Thymus (tissue), 11 donors: ENCODE results near the gene TNC. TPM values are rescaled to one million over a fixed set of nuclear protein-coding genes. Genes with fewer than 3 reads are reported as not detected.

Source experiments
- DNase-seq, 9 donors: peaks; one replicate each; pipeline ENCODE4 v3.0.0-alpha.2; 2013; ENCODE audit warnings: low spot score in 9 of 9, low read depth in 6 of 9, missing footprints in 1 of 9
- H3K27ac ChIP-seq, 2 donors: one replicate each; pipeline ENCODE4 v1.5.1; 2013; ENCODE audit warnings: control low read depth in 1 of 2, low read depth in 1 of 2, low read length in 1 of 2, mild to moderate bottlenecking in 1 of 2, moderate library complexity in 1 of 2
- H3K27me3 ChIP-seq, 2 donors: one replicate each; pipeline ENCODE4 v1.5.1; 2013; ENCODE audit warnings: low read length in 1 of 2; ENCODE audit not compliant: control insufficient read depth in 2 of 2, insufficient read depth in 1 of 2
- H3K36me3 ChIP-seq, 2 donors: one replicate each; pipeline ENCODE4 v1.5.1; 2013; ENCODE audit warnings: low read length in 1 of 2, mild to moderate bottlenecking in 1 of 2, moderate library complexity in 1 of 2; ENCODE audit not compliant: control insufficient read depth in 2 of 2, insufficient read depth in 2 of 2
- H3K4me1 ChIP-seq, 2 donors: one replicate each; pipeline ENCODE4 v1.5.1; 2013; ENCODE audit warnings: low read length in 2 of 2; ENCODE audit not compliant: control insufficient read depth in 2 of 2, insufficient read depth in 2 of 2
- H3K4me3 ChIP-seq, 2 donors: one replicate each; pipeline ENCODE4 v1.5.1; 2013; ENCODE audit warnings: low read length in 2 of 2, control low read depth in 1 of 2, mild to moderate bottlenecking in 1 of 2
- H3K9me3 ChIP-seq, 2 donors: one replicate each; pipeline ENCODE4 v1.5.1; 2013; ENCODE audit warnings: low read length in 1 of 2, mild to moderate bottlenecking in 1 of 2; ENCODE audit not compliant: control insufficient read depth in 2 of 2, insufficient read depth in 1 of 2
- WGBS: extraction: QIAGEN DNeasy Blood & Tissue Kit; methylation state at CpG from one replicate; pipeline ENCODE4 v1.1.7; 2013; 5-methylcytosine and 5-hydroxymethylcytosine counted together
- polyA plus RNA-seq: library from polyadenylated mRNA; stranded (reverse); fragments of 200-250 nt; gene quantifications from one replicate; pipeline ENCODE4 v1.2.3, GENCODE V29; 2013
- total RNA-seq: library from RNA; stranded (reverse); fragments of 120-200 nt; gene quantifications from one replicate; pipeline ENCODE4 v1.2.4, GENCODE V29; 2013
- donor health status: healthy.

Gene TNC
- total and polyA plus RNA-seq, 2 donors = 11.0 to 31.5 TPM

GRCh38 chr9:115098226-115098965 is 19.6 kb downstream of the TNC start:
- DNase-seq = no peak
- H3K9me3 ChIP-seq = no peaks in the 10 kb centered on the region
- no peak overlapping the region for H3K27ac ChIP-seq
- H3K4me1 ChIP-seq = no peaks in the 10 kb centered on the region
- no peak overlapping the region for H3K4me3 ChIP-seq
- 75% methylated on average over 5 of the region's 5 CpGs for WGBS
- no peaks in the 10 kb centered on the region for H3K36me3 ChIP-seq
- no peaks in the 10 kb centered on the region for H3K27me3 ChIP-seq

GRCh38 chr9:115093520-115093919 is 24.4 kb downstream of the TNC start:
- no peaks in the 10 kb centered on the region for H3K27me3 ChIP-seq
- no peak overlapping the region for H3K27ac ChIP-seq
- 95% methylated on average over 2 of the region's 2 CpGs for WGBS
- no peaks in the 10 kb centered on the region for H3K9me3 ChIP-seq
- DNase-seq = no peak
- H3K36me3 ChIP-seq = no peaks in the 10 kb centered on the region
- no peaks in the 10 kb centered on the region for H3K4me1 ChIP-seq
- no peak overlapping the region for H3K4me3 ChIP-seq

GRCh38 chr9:115090486-115090885 is 27.5 kb downstream of the TNC start:
- DNase-seq = no peak

GRCh38 chr9:115088860-115089259 is 29.1 kb downstream of the TNC start:
- Histone ChIP-seq H3K27ac (no peak overlapping the region), H3K27me3 (no peaks in the 10 kb centered on the region), H3K9me3 (no peaks in the 10 kb centered on the region), H3K4me1 (no peaks in the 10 kb centered on the region), H3K36me3 (no peaks in the 10 kb centered on the region), H3K4me3 (no peak overlapping the region)
- WGBS = 96% methylated on average over 1 of the region's 1 CpG
- DNase-seq = no peak

More at GRCh38 chr9:115090486-115090885, 27.5 kb downstream of the TNC start:
- Histone ChIP-seq H3K36me3 (no peaks in the 10 kb centered on the region), H3K27ac (no peak overlapping the region), H3K9me3 (no peaks in the 10 kb centered on the region), H3K4me3 (no peak overlapping the region), H3K27me3 (no peaks in the 10 kb centered on the region), H3K4me1 (no peaks in the 10 kb centered on the region)
- 97% methylated on average over 9 of the region's 9 CpGs for WGBS

DNA sequence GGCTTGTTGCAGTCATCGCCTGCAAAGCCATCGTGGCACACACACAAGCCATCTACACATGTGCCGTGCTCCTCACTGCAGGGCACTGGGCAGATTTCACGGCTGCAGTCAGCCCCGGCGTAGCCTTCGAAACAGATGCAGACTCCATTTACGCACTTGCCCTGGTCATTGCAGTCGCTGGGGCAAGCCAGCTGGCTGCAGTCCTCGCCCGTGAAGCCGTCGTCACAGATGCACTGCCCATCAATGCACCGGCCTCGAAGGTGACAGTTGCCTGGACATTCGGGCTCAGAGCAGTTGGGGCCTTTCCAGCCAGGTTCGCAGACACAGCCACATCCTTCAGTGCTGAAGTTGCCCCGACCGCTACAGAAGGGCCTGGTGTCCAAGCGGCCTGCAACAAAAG is 31.1 kb downstream of the TNC start:
- 98% methylated on average over 20 of the region's 20 CpGs for WGBS
- no peak for DNase-seq
- H3K27me3 ChIP-seq = no peaks in the 10 kb centered on the region
- H3K9me3 ChIP-seq = no peaks in the 10 kb centered on the region
- no peak overlapping the region for H3K27ac ChIP-seq
- H3K36me3 ChIP-seq = no peaks in the 10 kb centered on the region
- no peaks in the 10 kb centered on the region for H3K4me1 ChIP-seq
- H3K4me3 ChIP-seq = no peak overlapping the region

DNA sequence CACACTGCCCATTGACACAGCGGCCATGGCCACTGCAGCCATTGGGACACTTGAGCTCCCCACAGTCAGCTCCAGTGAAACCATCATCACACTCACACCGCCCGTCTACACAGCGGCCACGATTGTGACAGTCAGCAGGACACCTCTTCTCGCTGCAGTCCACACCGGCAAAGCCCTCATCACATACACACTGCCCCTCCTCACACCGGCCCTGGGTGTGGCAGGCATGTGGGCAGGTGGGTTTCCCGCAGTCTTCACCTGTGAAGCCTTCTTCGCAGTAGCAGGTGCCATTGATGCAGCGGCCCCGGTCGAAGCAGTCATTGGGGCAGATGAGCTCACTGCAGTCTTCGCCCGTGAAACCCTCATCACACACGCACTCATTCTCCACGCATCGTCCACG is 31.5 kb downstream of the TNC start:
- H3K27ac ChIP-seq = no peak overlapping the region
- no peak for DNase-seq
- WGBS = 97% methylated on average over 19 of the region's 19 CpGs
- no peaks in the 10 kb centered on the region for H3K36me3 ChIP-seq
- no peaks in the 10 kb centered on the region for H3K27me3 ChIP-seq
- H3K9me3 ChIP-seq = no peaks in the 10 kb centered on the region
- H3K4me1 ChIP-seq = no peaks in the 10 kb centered on the region
- H3K4me3 ChIP-seq = no peak overlapping the region

- H3K4me3 ChIP-seq = no peak overlapping the region
- 97% methylated on average over 22 of the region's 22 CpGs for WGBS
- no peaks in the 10 kb centered on the region for H3K9me3 ChIP-seq
- no peak overlapping the region for H3K27ac ChIP-seq
- H3K4me1 ChIP-seq = no peaks in the 10 kb centered on the region
- no peaks in the 10 kb centered on the region for H3K36me3 ChIP-seq
- H3K27me3 ChIP-seq = no peaks in the 10 kb centered on the region
- no peak for DNase-seq
These were observed 32.1 kb downstream of the TNC start for GRCh38 chr9:115085773-115086377.

- DNase-seq = no peak
- Histone ChIP-seq H3K27ac (no peak overlapping the region), H3K36me3 (no peaks in the 10 kb centered on the region), H3K9me3 (no peaks in the 10 kb centered on the region), H3K27me3 (no peaks in the 10 kb centered on the region), H3K4me1 (no peaks in the 10 kb centered on the region), H3K4me3 (no peak overlapping the region)
- 96% methylated on average over 3 of the region's 3 CpGs for WGBS
These were observed 33.2 kb downstream of the TNC start for GRCh38 chr9:115084709-115085108.

DNA sequence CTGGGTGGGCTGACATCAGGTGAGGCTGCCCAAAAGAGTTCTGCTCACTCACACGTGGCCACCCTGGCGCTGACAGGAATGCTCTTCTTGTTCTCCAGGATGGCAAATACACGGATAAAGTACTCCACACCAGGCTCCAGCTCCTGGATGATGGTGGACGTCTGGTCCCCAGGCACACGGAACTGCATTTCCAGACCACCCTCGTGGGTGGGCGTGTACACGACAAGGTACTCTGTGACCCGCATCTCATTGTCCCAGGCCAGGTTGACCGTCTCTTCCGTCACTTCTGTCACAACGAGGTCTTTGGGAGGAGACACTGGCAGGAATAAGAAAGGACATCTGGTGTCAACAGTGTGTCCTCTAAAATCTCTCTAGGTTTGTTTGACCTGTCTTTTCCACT is 33.8 kb downstream of the TNC start:
- WGBS = 95% methylated on average over 12 of the region's 12 CpGs
- no peak overlapping the region for H3K27ac ChIP-seq
- DNase-seq = no peak

More for the DNA sequence above, 33.8 kb downstream of the TNC start:
- H3K9me3 ChIP-seq = no peaks in the 10 kb centered on the region
- H3K27me3 ChIP-seq = no peaks in the 10 kb centered on the region
- no peaks in the 10 kb centered on the region for H3K4me1 ChIP-seq
- no peaks in the 10 kb centered on the region for H3K36me3 ChIP-seq
- no peak overlapping the region for H3K4me3 ChIP-seq
